HEK293T (cell line): ENCODE data around the gene TTC21A.

ENCODE experiments used
- ARNT ChIP-seq: fragments of 450-650 bp; IDR thresholded peaks from 2 replicates; pipeline ENCODE4 v1.6.1; 2017; ENCODE audit warnings: mild to moderate bottlenecking
- BHLHE40 ChIP-seq: fragments of 450-650 bp; IDR thresholded peaks from 2 replicates; pipeline ENCODE4 v1.6.1; 2016; ENCODE audit warnings: mild to moderate bottlenecking, moderate library complexity, borderline replicate concordance
- CTBP1 ChIP-seq: fragments of 450-650 bp; IDR thresholded peaks from 2 replicates; pipeline ENCODE4 v1.6.1; 2016; ENCODE audit warnings: borderline replicate concordance
- ELF4 ChIP-seq: fragments of 450-650 bp; IDR thresholded peaks from 2 replicates; pipeline ENCODE4 v1.6.1; 2017; ENCODE audit warnings: antibody characterized with exemption
- L3MBTL2 ChIP-seq: fragments of 450-650 bp; conservative IDR thresholded peaks from 2 replicates; pipeline ENCODE4 v1.6.1; 2016; ENCODE audit warnings: mild to moderate bottlenecking
- LEF1 ChIP-seq: fragments of 450-650 bp; IDR thresholded peaks from 2 replicates; pipeline ENCODE4 v1.6.1; 2017; ENCODE audit warnings: mild to moderate bottlenecking, borderline replicate concordance
- NFRKB ChIP-seq: fragments of 450-650 bp; IDR thresholded peaks from 2 replicates; pipeline ENCODE4 v1.6.1; 2016; ENCODE audit warnings: mild to moderate bottlenecking, moderate library complexity
- SP1 ChIP-seq: fragments of 450-650 bp; IDR thresholded peaks from 2 replicates; pipeline ENCODE4 v1.6.1; 2017
- TARDBP ChIP-seq: fragments of 450-650 bp; IDR thresholded peaks from 2 replicates; pipeline ENCODE4 v1.6.1; 2016
- ZNF384 ChIP-seq: fragments of 450-650 bp; IDR thresholded peaks from 2 replicates; pipeline ENCODE4 v1.6.1; 2016
- TF ChIP-seq, protein P1 (sequence below): fragments of 450-650 bp; IDR thresholded peaks from 2 replicates; pipeline ENCODE4 v1.6.1; 2016

DNA sequence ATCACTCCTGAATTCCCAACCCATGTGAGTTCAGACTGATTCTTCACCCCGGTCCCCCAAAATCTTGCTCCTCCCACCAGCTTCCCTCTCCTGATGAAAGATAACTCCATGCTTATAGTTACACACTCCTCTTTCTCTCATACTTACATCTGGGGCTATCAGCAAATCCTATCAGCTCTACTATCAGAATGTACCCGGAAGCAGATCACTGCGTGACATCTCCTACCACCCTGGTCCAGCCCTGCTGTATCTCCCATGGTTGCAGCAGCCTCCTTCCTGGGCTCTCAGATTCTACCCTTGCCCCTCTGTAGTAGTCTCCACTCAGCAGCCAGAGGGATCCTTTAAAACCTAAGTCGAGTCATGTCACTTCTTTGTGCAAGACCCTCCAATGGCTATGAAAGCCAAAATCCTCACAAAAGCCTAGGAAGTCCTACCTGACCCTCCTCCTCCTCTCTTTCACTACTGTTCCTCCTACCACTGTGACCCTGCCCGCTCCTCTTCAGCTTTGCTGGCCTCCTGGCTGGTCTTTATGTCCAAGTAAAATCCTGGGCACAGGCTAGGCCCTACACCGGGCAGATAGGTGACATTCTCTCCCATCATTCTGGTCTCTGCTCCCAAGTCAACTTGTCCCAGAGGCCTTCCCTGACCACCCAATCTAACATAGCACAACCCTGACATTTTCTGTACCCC lies 68.7 kb downstream of the TTC21A start:
- TF ChIP-seq, protein P1, sequence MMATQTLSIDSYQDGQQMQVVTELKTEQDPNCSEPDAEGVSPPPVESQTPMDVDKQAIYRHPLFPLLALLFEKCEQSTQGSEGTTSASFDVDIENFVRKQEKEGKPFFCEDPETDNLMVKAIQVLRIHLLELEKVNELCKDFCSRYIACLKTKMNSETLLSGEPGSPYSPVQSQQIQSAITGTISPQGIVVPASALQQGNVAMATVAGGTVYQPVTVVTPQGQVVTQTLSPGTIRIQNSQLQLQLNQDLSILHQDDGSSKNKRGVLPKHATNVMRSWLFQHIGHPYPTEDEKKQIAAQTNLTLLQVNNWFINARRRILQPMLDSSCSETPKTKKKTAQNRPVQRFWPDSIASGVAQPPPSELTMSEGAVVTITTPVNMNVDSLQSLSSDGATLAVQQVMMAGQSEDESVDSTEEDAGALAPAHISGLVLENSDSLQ, result no peak
- no peak for TF ChIP-seq ELF4
- TF ChIP-seq LEF1, result no peak
- no peak for TF ChIP-seq NFRKB
- TF ChIP-seq BHLHE40, result no peak
- TF ChIP-seq TARDBP, result no peak
- no peak for TF ChIP-seq CTBP1
- TF ChIP-seq ARNT, result no peak
- no peak for TF ChIP-seq SP1
- TF ChIP-seq L3MBTL2, result no peak
- TF ChIP-seq ZNF384, result no peak
